Measurements from ENCODE around the gene VARS1.
A peak's percentile ranks its signal among the peaks of the same experiment; 100 is the strongest.

DNA sequence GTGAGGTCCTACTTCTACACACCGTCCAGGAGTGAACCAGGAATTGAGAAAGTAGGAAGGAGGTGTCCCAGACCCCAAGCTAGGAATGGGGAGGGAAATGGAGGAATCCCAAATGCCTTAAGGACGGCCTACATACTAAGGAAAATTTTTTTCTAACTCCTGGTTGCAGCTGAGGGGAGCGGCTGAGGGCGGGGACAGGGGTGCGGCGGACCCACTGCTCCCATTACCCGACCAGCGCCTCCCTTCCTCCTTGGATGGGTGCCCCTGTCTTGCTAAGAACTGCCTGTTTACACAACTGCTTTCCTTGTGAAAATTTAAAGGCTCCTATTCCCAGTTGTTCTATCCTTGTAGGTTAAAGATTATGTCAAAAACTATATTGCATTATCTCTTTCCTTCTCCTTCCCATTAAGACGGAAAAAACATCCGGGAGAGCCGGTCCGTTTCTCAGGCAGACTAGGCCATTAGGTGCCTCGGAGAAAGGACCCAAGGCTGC, 31.3 kb upstream of the VARS1 start:
- TF ChIP-seq CTCF (IDR thresholded peaks at IDR 0.05) (no peak), EP300 (IDR thresholded peaks at IDR 0.05) (no peak), POLR2AphosphoS5 (IDR thresholded peaks at IDR 0.05) (peak; percentile 23 to 90 (median 66)), POLR2A (IDR thresholded peaks at IDR 0.05) (peak in 1 of 2 donors; percentile 49)

All from sigmoid colon (tissue), 4 donors.